Caco-2 (cell line): Measurements from ENCODE around the gene UQCRH. TPM values are rescaled to one million over a fixed set of nuclear protein-coding genes. Genes with fewer than 3 reads are reported as not detected.

Experiments
- BruUV-seq: library from RNA; stranded (reverse); fragments of 400-500 nt; replicated peaks from 2 replicates; lab custom pipeline; 2021; lab: Mats Ljungman, UMichigan
- CTCF ChIA-PET: fragments of 300-600 bp; sonication (Branson Sonifier 250); formaldehyde crosslinking; loops from one replicate; lab custom pipeline; 2022; ENCODE audit warnings: antibody characterized with exemption; lab: Charles Lee
- POLR2A ChIA-PET: fragments of 300-600 bp; sonication (Branson Sonifier 250); formaldehyde crosslinking; loops from one replicate; lab custom pipeline; 2022; ENCODE audit warnings: antibody characterized with exemption; lab: Charles Lee
- DNase-seq, 2 experiments: peaks; one replicate each; pipeline versions ENCODE4 v3.0.0 to v3.0.0-alpha.2; 2020 to 2022
- H3K27me3 ChIP-seq: replicated peaks from 2 replicates; pipeline ENCODE4 v1.6.0; 2011; ENCODE audit warnings: low read length; ENCODE audit not compliant: control insufficient read depth, insufficient read depth
- H3K36me3 ChIP-seq: 2 replicates; pipeline ENCODE4 v1.5.1; 2011; ENCODE audit warnings: low read length; ENCODE audit not compliant: control insufficient read depth, insufficient read depth
- H3K4me1 ChIP-seq: fragments of 250-450 bp; sonication (Bioruptor Pico); 2 replicates; pipeline ENCODE4 v1.5.1; 2020; ENCODE audit warnings: mild to moderate bottlenecking
- H3K4me3 ChIP-seq: 2 replicates; pipeline ENCODE4 v1.5.1; 2011; ENCODE audit warnings: low read depth, mild to moderate bottlenecking, control low read depth, low read length
- H3K9me3 ChIP-seq: fragments of 250-450 bp; sonication (Bioruptor Pico); 2 replicates; pipeline ENCODE4 v1.5.1; 2020; ENCODE audit warnings: mild to moderate bottlenecking, moderate library complexity
- H3K27ac Mint-ChIP-seq: one replicate; pipeline ENCODE4 v1.8.0; 2022; ENCODE audit warnings: mixed read lengths; ENCODE audit not compliant: unreplicated experiment
- H3K27me3 Mint-ChIP-seq: one replicate; pipeline ENCODE4 v1.8.0; 2022; ENCODE audit warnings: mixed read lengths; ENCODE audit not compliant: insufficient read depth, unreplicated experiment
- H3K36me3 Mint-ChIP-seq: one replicate; pipeline ENCODE4 v1.8.0; 2022; ENCODE audit warnings: mild to moderate bottlenecking, mixed read lengths; ENCODE audit not compliant: insufficient read depth, unreplicated experiment
- H3K4me1 Mint-ChIP-seq: one replicate; pipeline ENCODE4 v1.8.0; 2022; ENCODE audit warnings: low read depth, mixed read lengths; ENCODE audit not compliant: unreplicated experiment
- H3K4me3 Mint-ChIP-seq: one replicate; pipeline ENCODE4 v1.8.0; 2022; ENCODE audit warnings: mild to moderate bottlenecking, moderate library complexity, mixed read lengths; ENCODE audit not compliant: unreplicated experiment
- H3K9me3 Mint-ChIP-seq: one replicate; pipeline ENCODE4 v1.8.0; 2022; ENCODE audit warnings: mixed read lengths; ENCODE audit not compliant: unreplicated experiment
- intact Hi-C: fragments of 100-400 bp; cut with micrococcal nuclease; formaldehyde crosslinking; loops from one replicate; pipeline ENCODE4 v1.10.0; 2022; ENCODE audit not compliant: unreplicated experiment
- total RNA-seq: library from RNA; stranded (reverse); gene quantifications from 2 replicates; pipeline ENCODE4 v1.2.3, GENCODE V29; 2022
- TF ChIP-seq, protein P1 (sequence below), 2 experiments: fragments of 200-600 bp in 1 of 2; IDR thresholded peaks; 1 replicate in 1 of 2; 2 replicates in 1 of 2; pipeline versions ENCODE4 v1.5.1 to v1.8.0; 2011 to 2022; ENCODE audit warnings: antibody characterized with exemption in 1 of 2, control low read depth in 1 of 2, inconsistent platforms in 1 of 2, low read depth in 1 of 2, low read length in 1 of 2, mild to moderate bottlenecking in 1 of 2, moderate library complexity in 1 of 2; ENCODE audit not compliant: insufficient read depth in 1 of 2, severe bottlenecking in 1 of 2, unreplicated experiment in 1 of 2

UQCRH gene
- total RNA-seq, 1 experiment from 2014 or later: 277 TPM

GRCh38 chr1:46309401-46310159 lies 6.1 kb downstream of the UQCRH start:
- intact Hi-C loops: no loop called here
- BruUV-seq: no TSS peak
- peaks cover 81% of the 10 kb centered on the region for H3K36me3 Mint-ChIP-seq

GRCh38 chr1:46310321-46310720 lies 6.8 kb downstream of the UQCRH start:
- ChIA-PET CTCF (no interaction called here), POLR2A (no interaction called here)
- H3K4me3 ChIP-seq: no peak overlapping the region
- H3K4me1 ChIP-seq: no peaks in the 10 kb centered on the region
- DNase-seq: no peak
- H3K27ac Mint-ChIP-seq: no peak overlapping the region
- peaks cover 1% of the 10 kb centered on the region; the same call in 1 of the 2 replicates for H3K36me3 ChIP-seq
- H3K36me3 Mint-ChIP-seq: peaks cover 89% of the 10 kb centered on the region
- H3K27me3 Mint-ChIP-seq: no peaks in the 10 kb centered on the region
- intact Hi-C loops: no loop called here
- H3K4me1 Mint-ChIP-seq: no peaks in the 10 kb centered on the region
- TF ChIP-seq, protein P1, sequence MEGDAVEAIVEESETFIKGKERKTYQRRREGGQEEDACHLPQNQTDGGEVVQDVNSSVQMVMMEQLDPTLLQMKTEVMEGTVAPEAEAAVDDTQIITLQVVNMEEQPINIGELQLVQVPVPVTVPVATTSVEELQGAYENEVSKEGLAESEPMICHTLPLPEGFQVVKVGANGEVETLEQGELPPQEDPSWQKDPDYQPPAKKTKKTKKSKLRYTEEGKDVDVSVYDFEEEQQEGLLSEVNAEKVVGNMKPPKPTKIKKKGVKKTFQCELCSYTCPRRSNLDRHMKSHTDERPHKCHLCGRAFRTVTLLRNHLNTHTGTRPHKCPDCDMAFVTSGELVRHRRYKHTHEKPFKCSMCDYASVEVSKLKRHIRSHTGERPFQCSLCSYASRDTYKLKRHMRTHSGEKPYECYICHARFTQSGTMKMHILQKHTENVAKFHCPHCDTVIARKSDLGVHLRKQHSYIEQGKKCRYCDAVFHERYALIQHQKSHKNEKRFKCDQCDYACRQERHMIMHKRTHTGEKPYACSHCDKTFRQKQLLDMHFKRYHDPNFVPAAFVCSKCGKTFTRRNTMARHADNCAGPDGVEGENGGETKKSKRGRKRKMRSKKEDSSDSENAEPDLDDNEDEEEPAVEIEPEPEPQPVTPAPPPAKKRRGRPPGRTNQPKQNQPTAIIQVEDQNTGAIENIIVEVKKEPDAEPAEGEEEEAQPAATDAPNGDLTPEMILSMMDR (IDR thresholded peaks at IDR 0.05; ENCODE audit: insufficient read depth in 1 of 2, low read depth in 1 of 2, low read length in 1 of 2, severe bottlenecking in 1 of 2, unreplicated experiment in 1 of 2): no peak
- BruUV-seq: no TSS peak
- H3K9me3 ChIP-seq: no peaks in the 10 kb centered on the region
- no peak overlapping the region for H3K4me3 Mint-ChIP-seq
- no peaks in the 10 kb centered on the region for H3K9me3 Mint-ChIP-seq
- H3K27me3 ChIP-seq: no peaks in the 10 kb centered on the region

More at GRCh38 chr1:46309401-46310159, 6.1 kb downstream of the UQCRH start:
- Mint-ChIP-seq H3K4me3 (no peak overlapping the region), H3K27ac (no peak overlapping the region), H3K4me1 (no peaks in the 10 kb centered on the region), H3K27me3 (no peaks in the 10 kb centered on the region), H3K9me3 (no peaks in the 10 kb centered on the region)
- Histone ChIP-seq H3K36me3 (0 out of 2 replicates have a peak, but pooled peaks cover 1% of the 10 kb centered on the region), H3K27me3 (no peaks in the 10 kb centered on the region), H3K4me1 (no peaks in the 10 kb centered on the region), H3K4me3 (no peak overlapping the region), H3K9me3 (no peaks in the 10 kb centered on the region)
- DNase-seq: no peak
- TF ChIP-seq, protein P1 (IDR thresholded peaks at IDR 0.05; ENCODE audit: insufficient read depth in 1 of 2, low read depth in 1 of 2, low read length in 1 of 2, severe bottlenecking in 1 of 2, unreplicated experiment in 1 of 2): no peak
- ChIA-PET POLR2A (no interaction called here), CTCF (no interaction called here)

DNA sequence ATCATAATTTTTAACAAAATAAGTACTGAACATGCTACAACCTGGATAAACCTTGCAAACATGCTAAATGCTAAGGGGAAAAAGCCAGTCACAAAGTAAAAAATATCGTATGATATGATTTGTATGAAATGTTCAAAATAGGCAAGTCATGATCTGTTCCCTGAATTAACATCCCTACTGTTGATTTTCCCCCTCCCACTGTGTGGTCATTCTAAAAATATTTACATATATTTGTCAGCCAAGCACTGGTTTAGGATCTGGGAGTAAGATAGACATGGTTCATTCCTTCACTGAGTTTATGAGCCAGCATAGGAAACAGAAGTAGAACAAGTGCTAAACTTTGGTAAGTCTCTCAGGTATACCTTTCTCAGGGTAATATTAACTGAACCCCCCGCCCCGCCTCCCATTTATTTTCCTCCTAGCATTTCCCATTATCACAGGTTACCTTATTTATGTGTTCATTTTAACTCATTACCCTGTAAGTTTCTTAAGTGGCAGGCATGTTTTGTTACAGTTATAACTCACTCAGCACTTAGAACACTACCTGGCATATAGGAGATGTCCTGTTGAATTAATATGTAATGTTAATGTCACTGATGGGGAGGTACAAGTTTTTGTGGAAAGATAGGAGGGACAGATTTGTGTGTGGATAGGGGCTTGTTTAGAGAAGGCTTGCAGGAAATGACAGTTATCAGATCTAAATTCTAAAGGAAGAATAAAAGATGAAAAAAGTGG lies 12.3 kb downstream of the UQCRH start:
- Mint-ChIP-seq H3K4me1 (peaks cover 2% of the 10 kb centered on the region), H3K4me3 (no peak overlapping the region), H3K9me3 (no peaks in the 10 kb centered on the region), H3K27ac (no peak overlapping the region), H3K27me3 (no peaks in the 10 kb centered on the region), H3K36me3 (peaks cover 54% of the 10 kb centered on the region)
- TF ChIP-seq, protein P1 (IDR thresholded peaks at IDR 0.05; ENCODE audit: insufficient read depth in 1 of 2, low read depth in 1 of 2, low read length in 1 of 2, severe bottlenecking in 1 of 2, unreplicated experiment in 1 of 2): no peak
- Histone ChIP-seq H3K27me3 (no peaks in the 10 kb centered on the region), H3K9me3 (no peaks in the 10 kb centered on the region), H3K4me1 (peaks cover 5% of the 10 kb centered on the region), H3K4me3 (no peak overlapping the region), H3K36me3 (no peaks in the 10 kb centered on the region; the same call in 1 of the 2 replicates)
- no TSS peak for BruUV-seq
- intact Hi-C loops: no loop called here
- ChIA-PET POLR2A (no interaction called here), CTCF (no interaction called here)
- no peak for DNase-seq
